IPS-11a (cell line): ENCODE measurements around the gene JUNB.

ENCODE experiments used
- H3K4me3 ChIP-seq: one replicate; pipeline ENCODE4 v1.5.1; 2013; ENCODE audit warnings: low read depth, low read length, control low read depth

The JUNB gene

DNA sequence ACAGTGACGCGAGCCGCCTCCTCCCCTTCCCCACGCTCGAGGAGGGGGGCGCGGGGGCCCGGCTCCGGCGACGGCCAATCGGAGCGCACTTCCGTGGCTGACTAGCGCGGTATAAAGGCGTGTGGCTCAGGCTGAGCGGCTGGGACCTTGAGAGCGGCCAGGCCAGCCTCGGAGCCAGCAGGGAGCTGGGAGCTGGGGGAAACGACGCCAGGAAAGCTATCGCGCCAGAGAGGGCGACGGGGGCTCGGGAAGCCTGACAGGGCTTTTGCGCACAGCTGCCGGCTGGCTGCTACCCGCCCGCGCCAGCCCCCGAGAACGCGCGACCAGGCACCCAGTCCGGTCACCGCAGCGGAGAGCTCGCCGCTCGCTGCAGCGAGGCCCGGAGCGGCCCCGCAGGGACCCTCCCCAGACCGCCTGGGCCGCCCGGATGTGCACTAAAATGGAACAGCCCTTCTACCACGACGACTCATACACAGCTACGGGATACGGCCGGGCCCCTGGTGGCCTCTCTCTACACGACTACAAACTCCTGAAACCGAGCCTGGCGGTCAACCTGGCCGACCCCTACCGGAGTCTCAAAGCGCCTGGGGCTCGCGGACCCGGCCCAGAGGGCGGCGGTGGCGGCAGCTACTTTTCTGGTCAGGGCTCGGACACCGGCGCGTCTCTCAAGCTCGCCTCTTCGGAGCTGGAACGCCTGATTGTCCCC is at the start of gene JUNB:
JUNB (plus strand) TSS at position 142 of the 706 bp plus-strand sequence; CDS start at position 428, 286 bp downstream.
- H3K4me3 ChIP-seq, result peak within 1 kb of the TSS; percentile 69

DNA sequence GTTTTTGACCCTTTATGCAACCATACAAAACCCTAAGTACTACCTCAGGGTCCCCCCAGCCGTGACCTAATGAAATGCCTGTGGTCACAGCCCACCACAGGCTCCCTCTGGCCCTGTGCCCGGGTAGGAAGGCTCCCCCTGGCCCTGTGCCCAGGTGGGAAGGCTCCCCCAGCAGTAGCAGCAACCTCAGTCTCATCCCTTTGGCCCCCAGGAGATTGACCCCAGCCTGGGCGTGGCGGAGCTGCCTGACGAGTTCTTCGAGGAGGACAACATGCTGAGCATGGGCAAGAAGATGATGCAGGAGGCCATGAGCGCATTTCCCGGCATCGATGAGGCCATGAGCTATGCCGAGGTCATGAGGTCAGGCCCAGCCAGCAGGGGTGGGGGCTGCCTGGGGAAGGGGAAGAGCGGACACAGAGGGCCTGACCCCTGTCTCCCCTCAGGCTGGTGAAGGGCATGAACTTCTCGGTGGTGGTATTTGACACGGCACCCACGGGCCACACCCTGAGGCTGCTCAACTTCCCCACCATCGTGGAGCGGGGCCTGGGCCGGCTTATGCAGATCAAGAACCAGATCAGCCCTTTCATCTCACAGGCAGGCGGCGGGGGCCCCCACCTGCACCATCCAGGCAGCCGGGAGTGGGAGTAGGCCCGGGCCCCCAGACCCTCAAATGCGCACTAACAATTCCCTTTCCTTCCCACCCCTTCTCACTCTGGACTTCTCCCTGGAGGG is 46.0 kb upstream of the JUNB start:
- no peak overlapping the region for H3K4me3 ChIP-seq

DNA sequence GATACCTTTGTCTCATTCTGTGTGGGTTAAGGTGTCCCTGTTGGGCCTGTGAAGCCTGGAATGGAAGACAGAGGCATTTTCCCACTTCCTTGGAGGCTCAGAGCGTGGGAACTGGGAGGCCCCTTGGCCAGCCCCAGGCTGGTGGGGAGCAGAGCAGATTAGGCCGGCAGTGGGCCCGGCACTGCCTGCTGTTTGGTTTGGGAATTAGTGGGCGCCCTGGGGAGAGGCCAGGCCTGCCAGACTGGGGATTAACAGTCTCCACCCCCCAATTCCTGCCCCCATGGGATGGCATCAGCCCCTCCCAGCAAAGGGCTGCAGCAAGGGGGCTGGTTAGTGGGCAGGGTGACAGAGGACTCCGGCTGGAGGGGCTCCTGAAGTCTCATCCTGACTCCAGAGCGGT is 42.8 kb upstream of the JUNB start:
- no peak overlapping the region for H3K4me3 ChIP-seq

DNA sequence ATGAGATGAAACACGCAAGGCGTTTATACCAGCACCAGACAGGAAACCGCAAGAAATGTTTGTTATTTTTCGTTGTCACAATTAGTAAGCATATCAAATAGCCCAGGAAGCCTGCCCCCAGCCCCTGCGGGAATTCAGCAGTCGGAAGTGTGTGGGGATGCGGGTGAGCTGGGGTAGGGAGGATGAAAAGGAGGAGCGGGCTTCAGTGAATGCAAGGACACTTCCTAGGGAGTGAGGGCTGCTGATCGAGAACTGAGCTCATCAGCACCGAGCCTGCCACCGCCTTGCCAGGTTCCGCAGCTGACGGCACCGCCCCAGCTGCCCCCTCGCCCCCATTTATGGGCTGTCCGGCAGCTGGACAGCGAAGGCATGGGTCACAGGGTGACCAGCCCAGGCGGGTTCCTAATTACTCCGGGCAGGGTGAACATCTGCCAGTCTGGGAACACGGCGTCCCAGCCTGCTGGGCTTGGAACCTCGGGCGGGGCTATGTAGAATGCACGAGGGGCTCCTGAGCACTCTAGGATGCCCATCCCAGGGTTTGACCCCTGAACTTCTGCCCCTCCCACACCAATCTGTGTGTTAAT is 41.3 kb upstream of the JUNB start:
- no peak overlapping the region for H3K4me3 ChIP-seq

- no peak overlapping the region for H3K4me3 ChIP-seq
Observed at GRCh38 chr19:12750851-12751250, 40.4 kb upstream of the JUNB start.

- peak within 1 kb of the TSS; percentile 30 for H3K4me3 ChIP-seq
Observed at GRCh38 chr19:12751635-12752034, 39.7 kb upstream of the JUNB start, which contains the start of gene BEST2. Gene BEST2, plus strand, starts transcription at chr19:12751791. Its CDS starts 802 bp downstream, at chr19:12752593.

DNA sequence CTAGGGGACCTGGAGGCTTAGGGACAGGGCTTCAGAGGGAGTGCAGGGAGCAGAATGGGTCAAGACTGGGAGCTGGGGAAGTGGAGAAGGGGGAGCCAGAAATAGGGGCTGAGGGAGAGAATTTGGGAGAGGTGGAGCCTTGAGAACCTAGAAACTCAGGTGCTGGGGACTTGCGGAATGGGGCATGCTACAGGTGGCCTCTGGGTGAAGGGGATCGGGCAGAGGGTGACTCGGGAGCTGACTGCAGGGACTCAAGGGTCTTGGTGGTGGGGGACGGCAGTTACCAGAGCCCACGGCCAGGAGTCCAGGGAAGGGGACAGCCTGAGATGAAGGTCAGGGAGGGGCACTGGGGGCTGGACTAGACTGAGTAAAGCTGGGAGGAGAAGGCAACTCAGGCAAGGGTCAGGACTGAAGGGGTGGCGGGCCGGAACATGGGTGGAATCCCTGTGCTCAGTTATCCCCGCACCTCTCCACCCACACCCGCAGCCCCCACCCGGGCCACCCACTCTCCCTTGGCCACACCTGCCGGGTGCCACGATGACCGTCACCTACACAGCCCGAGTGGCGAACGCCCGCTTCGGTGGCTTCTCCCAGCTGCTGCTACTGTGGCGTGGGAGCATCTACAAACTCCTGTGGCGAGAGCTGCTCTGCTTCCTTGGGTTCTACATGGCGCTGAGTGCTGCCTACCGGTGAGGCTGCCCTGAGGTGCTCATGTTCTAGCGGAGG is 39.1 kb upstream of the JUNB start:
- H3K4me3 ChIP-seq, result peak overlapping the region; percentile 30

- no peak overlapping the region for H3K4me3 ChIP-seq
Observed at GRCh38 chr19:12754465-12755196, 36.7 kb upstream of the JUNB start.

- H3K4me3 ChIP-seq, result no peak overlapping the region
Observed at GRCh38 chr19:12756150-12756883, 35.0 kb upstream of the JUNB start.

DNA sequence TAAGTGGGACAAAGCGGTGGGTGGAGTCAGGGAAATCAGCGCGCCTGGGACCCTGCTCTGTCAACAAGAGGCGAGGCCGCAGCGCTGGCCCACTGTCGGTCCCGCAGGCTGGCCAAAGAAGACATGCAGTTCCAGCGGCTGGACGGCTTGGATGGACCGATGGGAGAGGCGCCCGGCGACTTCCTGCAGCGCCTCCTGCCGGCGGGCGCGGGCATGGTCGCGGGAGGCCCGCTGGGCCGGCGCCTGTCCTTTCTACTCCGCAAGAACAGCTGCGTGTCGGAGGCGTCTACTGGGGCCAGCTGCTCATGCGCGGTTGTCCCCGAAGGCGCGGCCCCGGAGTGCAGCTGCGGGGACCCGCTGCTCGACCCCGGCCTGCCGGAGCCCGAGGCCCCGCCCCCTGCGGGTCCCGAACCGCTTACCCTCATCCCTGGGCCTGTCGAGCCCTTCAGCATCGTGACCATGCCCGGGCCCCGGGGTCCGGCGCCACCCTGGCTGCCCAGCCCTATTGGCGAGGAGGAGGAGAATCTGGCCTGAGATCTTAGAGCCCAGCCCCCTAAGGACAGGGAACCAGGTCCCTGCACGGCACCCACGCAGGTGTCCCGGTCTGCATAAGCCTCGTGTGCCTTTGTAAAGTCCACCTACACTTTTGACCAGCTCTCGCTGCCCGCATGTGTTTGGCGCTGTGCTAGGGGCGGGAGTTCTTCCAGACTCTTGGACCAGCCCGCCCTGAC is 33.6 kb upstream of the JUNB start:
- H3K4me3 ChIP-seq, result peak overlapping the region; percentile 30

- no peak overlapping the region for H3K4me3 ChIP-seq
Observed at GRCh38 chr19:12759686-12760085, 31.6 kb upstream of the JUNB start.

DNA sequence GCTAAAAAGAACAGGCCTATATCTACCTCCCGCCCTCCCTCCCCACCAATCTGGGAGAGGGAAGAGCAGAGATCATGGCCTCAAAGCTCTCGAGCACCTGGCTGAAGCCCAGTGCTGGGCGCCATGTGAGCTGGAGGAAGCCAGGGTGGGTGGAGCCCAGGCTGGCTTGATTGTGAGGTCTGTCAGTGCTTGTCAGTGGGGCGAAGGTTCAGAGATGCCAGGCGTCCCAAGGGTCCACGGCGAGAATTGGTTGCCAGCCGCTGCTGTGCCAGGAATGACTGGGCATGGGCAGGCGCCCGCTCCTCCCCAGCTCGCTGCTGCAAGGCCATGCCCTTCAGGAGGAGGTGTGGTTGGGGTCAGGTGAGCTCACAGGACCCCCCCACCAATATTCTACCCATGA is 28.2 kb upstream of the JUNB start:
- no peak overlapping the region for H3K4me3 ChIP-seq

DNA sequence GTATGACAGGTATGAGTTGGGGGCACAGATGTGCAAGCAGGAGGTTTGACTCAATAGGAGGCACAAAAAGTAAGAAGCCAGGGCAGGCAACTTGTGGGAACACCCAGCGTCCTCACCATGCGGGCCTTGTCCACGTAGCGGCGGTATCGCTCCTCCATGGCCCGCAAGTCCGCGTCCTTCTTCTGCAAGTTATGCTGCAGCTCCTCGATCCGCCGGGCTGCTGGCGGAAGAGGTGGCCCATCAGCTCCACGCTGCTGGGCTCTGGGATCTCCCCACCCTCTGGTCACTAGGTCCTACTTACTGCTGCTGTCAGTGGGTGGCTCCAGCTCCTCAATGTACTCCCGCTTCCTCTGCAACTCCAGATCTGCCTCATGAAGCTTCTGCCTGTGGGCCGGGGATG is 26.6 kb upstream of the JUNB start:
- H3K4me3 ChIP-seq, result no peak overlapping the region

DNA sequence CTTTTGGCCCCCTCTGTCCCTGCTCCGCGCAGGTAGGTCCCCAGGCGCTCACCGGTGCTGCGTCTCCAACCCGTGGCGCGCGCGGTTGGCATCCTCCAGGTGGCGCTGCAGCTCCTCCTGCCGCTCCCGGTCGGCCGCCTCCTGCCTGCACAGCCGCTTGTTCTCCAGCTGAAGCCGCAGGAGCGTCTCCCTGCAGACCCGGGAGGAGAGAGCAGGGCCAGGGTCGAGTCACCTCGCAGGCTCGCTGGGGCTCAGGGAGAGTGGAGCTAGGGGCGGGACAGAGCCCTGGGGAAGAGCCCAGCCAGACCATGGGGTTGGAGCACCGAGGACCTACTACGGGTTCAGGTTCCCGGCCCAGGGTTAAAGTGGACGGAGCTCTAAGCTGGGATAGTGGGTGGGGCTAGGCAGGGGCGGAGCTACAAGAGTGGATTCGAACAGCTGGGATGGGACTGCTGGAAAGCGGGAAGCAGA is 25.2 kb upstream of the JUNB start:
- peak overlapping the region; percentile 30 for H3K4me3 ChIP-seq

DNA sequence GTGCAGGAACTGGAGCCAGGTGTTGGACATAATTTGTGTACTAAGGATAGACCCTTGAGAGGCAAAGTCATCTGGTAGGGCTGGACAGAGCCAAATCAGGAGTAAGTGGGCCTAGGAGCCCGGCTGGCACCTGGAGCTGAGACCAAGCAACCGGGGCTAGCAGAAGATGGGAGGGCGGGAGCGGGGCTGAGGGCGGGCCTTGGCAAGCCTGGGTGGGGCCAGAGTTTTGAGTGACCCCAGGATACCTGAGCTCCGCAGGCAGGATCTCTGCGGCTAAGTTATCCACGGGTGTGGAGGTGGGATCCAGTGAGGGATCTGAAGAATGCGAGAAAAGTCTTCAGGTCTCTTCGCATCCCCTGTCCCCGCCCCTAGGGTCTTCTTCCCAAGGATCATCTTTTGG is 24.1 kb upstream of the JUNB start:
- H3K4me3 ChIP-seq, result no peak overlapping the region

DNA sequence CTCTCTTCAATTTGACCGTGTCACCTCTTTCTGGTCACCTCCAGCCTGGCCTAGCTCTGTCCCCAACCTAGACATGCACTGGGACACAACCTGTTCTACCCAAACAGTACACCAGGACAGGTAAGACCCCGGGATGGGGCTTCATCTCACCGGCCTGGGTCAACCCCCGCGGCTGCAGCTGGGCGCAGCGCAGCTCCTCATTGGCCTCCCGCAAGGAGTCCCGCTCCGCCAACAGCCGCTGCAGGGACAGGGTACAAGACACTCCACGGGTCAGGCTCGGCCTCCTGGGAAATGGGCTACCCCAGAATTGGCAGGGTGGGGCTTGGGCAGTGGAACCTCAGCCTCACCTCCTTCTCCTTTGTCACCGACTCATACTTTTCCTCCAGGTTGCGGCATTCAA is 23.6 kb upstream of the JUNB start:
- H3K4me3 ChIP-seq, result no peak overlapping the region

GRCh38 chr19:12769689-12770088 is 21.6 kb upstream of the JUNB start:
- no peak overlapping the region for H3K4me3 ChIP-seq

DNA sequence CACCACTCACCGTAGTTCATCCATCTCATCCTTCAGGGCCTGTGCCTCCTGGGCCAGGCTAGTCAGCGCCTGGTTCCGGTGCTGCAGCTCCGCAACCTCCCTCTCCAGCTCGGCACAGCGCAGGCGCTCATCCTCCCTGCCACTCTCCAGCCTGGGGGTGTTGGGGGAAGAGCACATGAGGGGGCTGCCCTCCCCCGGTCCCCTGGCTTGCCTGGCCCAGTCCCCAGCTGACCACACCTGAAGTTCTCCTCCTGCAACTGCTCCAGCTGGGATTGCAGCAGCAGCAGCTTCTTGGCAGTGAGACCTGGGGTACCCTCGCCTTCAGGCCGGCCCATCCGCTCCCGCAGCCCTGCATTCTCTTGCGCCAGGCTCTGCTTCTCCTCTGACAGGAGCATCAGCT is 20.4 kb upstream of the JUNB start:
- H3K4me3 ChIP-seq, result no peak overlapping the region

- no peak overlapping the region for H3K4me3 ChIP-seq
Observed at GRCh38 chr19:12772323-12772722, 19.0 kb upstream of the JUNB start.
